Epithelial cell of esophagus (primary cell): ENCODE measurements around the gene MXRA7.

Experiments used
- DNase-seq: peaks from one replicate; pipeline ENCODE4 v3.0.0; 2010; ENCODE audit warnings: low read depth
- H3K4me3 ChIP-seq: 2 replicates; pipeline ENCODE4 v1.5.1; 2011; ENCODE audit warnings: mild to moderate bottlenecking, low read length, control low read depth
- CTCF ChIP-seq: IDR thresholded peaks from 2 replicates; pipeline ENCODE4 v1.5.1; 2011; ENCODE audit warnings: low read depth, mild to moderate bottlenecking, low read length, control low read depth, inconsistent platforms; ENCODE audit not compliant: insufficient read depth; ENCODE audit errors: missing control alignments

The MXRA7 gene

GRCh38 chr17:76695059-76695831 lies 15.5 kb downstream of the MXRA7 start:
- DNase-seq, result no peak

GRCh38 chr17:76691379-76692191 lies 19.2 kb downstream of the MXRA7 start:
- no peak for DNase-seq
- no peak for TF ChIP-seq CTCF
- no peak overlapping the region for H3K4me3 ChIP-seq

More at GRCh38 chr17:76695059-76695831, 15.5 kb downstream of the MXRA7 start:
- TF ChIP-seq CTCF, result no peak
- no peak overlapping the region for H3K4me3 ChIP-seq

- no peak for TF ChIP-seq CTCF
- no peak for DNase-seq
- H3K4me3 ChIP-seq, result no peak overlapping the region
These were observed 20.0 kb downstream of the MXRA7 start for GRCh38 chr17:76690596-76691280.

- TF ChIP-seq CTCF, result no peak
- H3K4me3 ChIP-seq, result no peak overlapping the region
- no peak for DNase-seq
These were observed 20.9 kb downstream of the MXRA7 start for GRCh38 chr17:76689859-76690258.

GRCh38 chr17:76688165-76688622 lies 22.6 kb downstream of the MXRA7 start:
- DNase-seq, result no peak
- TF ChIP-seq CTCF, result no peak
- H3K4me3 ChIP-seq, result no peak overlapping the region

- no peak for TF ChIP-seq CTCF
- H3K4me3 ChIP-seq, result no peak overlapping the region
- DNase-seq, result no peak
These were observed 23.2 kb downstream of the MXRA7 start for GRCh38 chr17:76687298-76688164.
